DMS79 (cell line): ENCODE measurements around the gene PFDN4.
A peak's percentile ranks its signal among the peaks of the same experiment; 100 is the strongest.

Experiments
- DNase-seq: peaks from one replicate; lab custom pipeline; 2025; lab: John Stamatoyannopoulos, UW

Gene PFDN4

GRCh38 chr20:54173653-54174456 is 34.0 kb upstream of the PFDN4 start, which contains the start of gene CYP24A1:
Gene CYP24A1, minus strand, starts transcription at chr20:54173986. Its CDS starts 407 bp downstream, at chr20:54173579.
- DNase-seq = no peak

- DNase-seq = no peak
Observed at GRCh38 chr20:54174457-54175175, 33.3 kb upstream of the PFDN4 start.

GRCh38 chr20:54176610-54177009 is 31.3 kb upstream of the PFDN4 start:
- no peak for DNase-seq

- no peak for DNase-seq
Observed at GRCh38 chr20:54177378-54177777, 30.5 kb upstream of the PFDN4 start.

GRCh38 chr20:54178256-54178655 is 29.6 kb upstream of the PFDN4 start:
- DNase-seq = no peak

- no peak for DNase-seq
Observed at GRCh38 chr20:54179946-54180345, 27.9 kb upstream of the PFDN4 start.

- DNase-seq = no peak
Observed at GRCh38 chr20:54180931-54181330, 27.0 kb upstream of the PFDN4 start.

GRCh38 chr20:54184071-54184470 is 23.8 kb upstream of the PFDN4 start:
- no peak for DNase-seq

- DNase-seq = no peak
Observed at GRCh38 chr20:54184904-54185626, 22.8 kb upstream of the PFDN4 start.

GRCh38 chr20:54188132-54188849 is 19.6 kb upstream of the PFDN4 start:
- DNase-seq = no peak

GRCh38 chr20:54189630-54190029 is 18.3 kb upstream of the PFDN4 start:
- no peak for DNase-seq

GRCh38 chr20:54190217-54190616 is 17.7 kb upstream of the PFDN4 start:
- no peak for DNase-seq

- no peak for DNase-seq
Observed at GRCh38 chr20:54193817-54194216, 14.1 kb upstream of the PFDN4 start.

- DNase-seq = no peak
Observed at GRCh38 chr20:54194724-54195438, 13.0 kb upstream of the PFDN4 start.

GRCh38 chr20:54195483-54196472 is 12.1 kb upstream of the PFDN4 start:
- no peak for DNase-seq

- DNase-seq = no peak
Observed at GRCh38 chr20:54197621-54198604, 10.0 kb upstream of the PFDN4 start.

- DNase-seq = no peak
Observed at GRCh38 chr20:54199283-54199682, 8.6 kb upstream of the PFDN4 start.

- peak; percentile 14 for DNase-seq
Observed at GRCh38 chr20:54199721-54200176, 8.1 kb upstream of the PFDN4 start.
